Left ventricle myocardium superior (tissue), 1 donor: ENCODE results near the gene SPINT1. TPM values are rescaled to one million over a fixed set of nuclear protein-coding genes. Genes with fewer than 3 reads are reported as not detected.

ENCODE experiments used
- ATAC-seq: fragments of 200-7000 bp; cut with Tn5 transposase; one replicate; pipeline ENCODE4 v1.9.1; 2020; ENCODE audit warnings: mild to moderate bottlenecking, moderate library complexity
- DNase-seq: peaks from one replicate; pipeline ENCODE4 v3.0.0-alpha.2; 2020
- intact Hi-C: fragments of 100-400 bp; cut with micrococcal nuclease; formaldehyde crosslinking; loops from one replicate; pipeline ENCODE4 v1.11.0; 2022
- total RNA-seq: library from RNA; stranded (reverse); fragmentation: NEBNext Ultra II Directional; extraction: Animal tissue kit (Norgen Biotek cat#: 25700); gene quantifications from one replicate; pipeline ENCODE4 v1.2.1, GENCODE V29; 2021
- donor health status: DM: no; HTN: yes; CAD: no; lungs with severe emphysema.

SPINT1 gene
- total RNA-seq, 1 donor from 2014 or later, result 1.0 TPM

GRCh38 chr15:40906091-40906990 is 62.5 kb downstream of the SPINT1 start:
- ATAC-seq (peak; percentile 85), DNase-seq (peak; percentile 94)
- intact Hi-C loops, result no loop called here

GRCh38 chr15:40906991-40907802 is 63.3 kb downstream of the SPINT1 start:
- intact Hi-C loops, result no loop called here
- DNase-seq, result peak; percentile 84
- peak; percentile 55 for ATAC-seq

Other genes with a start within 250 kb of the SPINT1 start
- gene KNL1, start 249.8 kb upstream of the SPINT1 start, total RNA-seq, result 0.89 TPM
- 1.5 TPM for gene RAD51, start 148.9 kb upstream of the SPINT1 start, total RNA-seq
- 17.9 TPM for gene RMDN3, start 88.8 kb upstream of the SPINT1 start, total RNA-seq
- 5.6 TPM for gene GCHFR, start 80.0 kb upstream of the SPINT1 start, total RNA-seq
- gene C15orf62, start 74.1 kb upstream of the SPINT1 start, total RNA-seq, result not detected
- gene ZFYVE19, start 37.0 kb upstream of the SPINT1 start, total RNA-seq, result 30.9 TPM
- gene DNAJC17, start 36.6 kb upstream of the SPINT1 start, total RNA-seq, result 16.2 TPM
- not detected for gene PPP1R14D, start 15.3 kb upstream of the SPINT1 start, total RNA-seq
- not detected for gene RHOV, start 30.2 kb downstream of the SPINT1 start, total RNA-seq
- 22.7 TPM for gene VPS18, start 50.4 kb downstream of the SPINT1 start, total RNA-seq
- 11.6 TPM for gene DLL4, start 85.3 kb downstream of the SPINT1 start, total RNA-seq
- 2.2 TPM for gene CHAC1, start 109.4 kb downstream of the SPINT1 start, total RNA-seq